Measurements from ENCODE around the gene MERTK.
"Not testable (repeated sequence)": the region's sequence is repeated elsewhere in the genome, so short reads cannot be mapped to it uniquely, and the experiment has no call there.

MERTK gene

DNA sequence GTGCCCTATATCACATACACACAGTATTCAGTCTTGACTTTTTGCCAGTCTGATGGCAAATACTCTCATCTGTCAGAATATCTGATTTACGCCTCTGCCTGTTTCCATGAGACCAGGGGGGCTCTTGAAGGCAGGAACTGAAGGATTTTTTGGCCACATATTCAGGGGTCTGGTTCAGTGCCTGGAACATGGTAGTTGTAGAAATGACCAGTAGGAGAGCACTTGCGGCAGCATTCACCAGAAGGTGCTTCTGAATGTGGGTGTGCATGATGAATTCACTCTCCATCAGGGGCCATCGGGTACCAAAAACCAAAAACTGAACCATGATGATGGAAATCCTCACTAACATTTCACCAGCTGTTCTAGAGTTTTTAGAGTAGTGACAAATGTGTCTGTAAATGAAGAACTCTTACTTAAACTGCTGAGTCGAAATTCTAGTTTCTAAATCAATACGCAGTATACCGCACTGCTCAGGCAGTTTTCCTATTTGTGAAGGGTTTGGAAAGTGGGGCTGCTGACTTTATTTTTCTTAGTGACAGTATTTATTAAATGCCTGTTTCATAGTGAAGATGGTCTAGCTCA is 54.6 kb downstream of the MERTK start:
- TF ChIP-seq, protein P1, sequence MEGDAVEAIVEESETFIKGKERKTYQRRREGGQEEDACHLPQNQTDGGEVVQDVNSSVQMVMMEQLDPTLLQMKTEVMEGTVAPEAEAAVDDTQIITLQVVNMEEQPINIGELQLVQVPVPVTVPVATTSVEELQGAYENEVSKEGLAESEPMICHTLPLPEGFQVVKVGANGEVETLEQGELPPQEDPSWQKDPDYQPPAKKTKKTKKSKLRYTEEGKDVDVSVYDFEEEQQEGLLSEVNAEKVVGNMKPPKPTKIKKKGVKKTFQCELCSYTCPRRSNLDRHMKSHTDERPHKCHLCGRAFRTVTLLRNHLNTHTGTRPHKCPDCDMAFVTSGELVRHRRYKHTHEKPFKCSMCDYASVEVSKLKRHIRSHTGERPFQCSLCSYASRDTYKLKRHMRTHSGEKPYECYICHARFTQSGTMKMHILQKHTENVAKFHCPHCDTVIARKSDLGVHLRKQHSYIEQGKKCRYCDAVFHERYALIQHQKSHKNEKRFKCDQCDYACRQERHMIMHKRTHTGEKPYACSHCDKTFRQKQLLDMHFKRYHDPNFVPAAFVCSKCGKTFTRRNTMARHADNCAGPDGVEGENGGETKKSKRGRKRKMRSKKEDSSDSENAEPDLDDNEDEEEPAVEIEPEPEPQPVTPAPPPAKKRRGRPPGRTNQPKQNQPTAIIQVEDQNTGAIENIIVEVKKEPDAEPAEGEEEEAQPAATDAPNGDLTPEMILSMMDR (IDR thresholded peaks at IDR 0.05; ENCODE audit: low read depth, low read length, missing control alignments): no peak
- in situ Hi-C loops (cut with HindIII; ENCODE audit: low sequenced_read_pairs): no loop called here
- no peak for DNase-seq (ENCODE audit: low read depth)

DNA sequence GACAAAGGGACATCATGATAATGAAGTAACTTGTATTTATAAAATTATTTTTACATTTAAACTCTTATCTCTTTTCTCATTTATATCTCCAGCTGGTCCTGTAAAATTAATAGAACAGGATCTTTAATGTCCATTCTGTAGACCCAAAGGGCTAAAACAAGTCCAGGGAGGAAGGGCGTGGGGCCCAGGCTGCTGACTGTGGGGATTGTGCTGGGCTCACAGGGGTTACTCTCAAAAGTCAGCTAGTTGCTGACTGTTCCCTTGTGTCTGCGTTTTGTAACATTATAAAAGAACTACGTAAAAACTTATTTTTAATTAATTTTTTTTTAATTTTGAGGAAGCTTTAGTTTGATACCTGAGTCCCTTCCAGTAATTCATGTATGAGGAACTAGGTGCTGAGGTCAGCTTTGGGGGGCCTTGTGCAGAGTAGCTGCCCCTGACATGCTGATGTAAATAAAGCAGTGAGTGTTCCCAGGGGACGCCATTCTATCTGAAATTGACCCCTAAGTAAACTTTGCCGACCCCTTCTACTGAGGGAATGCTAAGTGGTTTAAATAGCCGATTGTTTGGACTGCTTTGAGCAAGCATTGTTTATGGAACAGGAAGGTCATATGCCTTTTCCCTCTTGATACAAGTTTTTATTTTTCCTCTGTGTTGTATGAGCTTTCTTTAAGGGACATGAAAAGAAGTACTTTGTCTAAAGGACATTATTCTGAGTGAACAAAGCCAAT is 56.4 kb downstream of the MERTK start:
- no peak overlapping the region for H3K4me3 ChIP-seq (ENCODE audit: low read depth, low read length)
- in situ Hi-C loops (cut with HindIII; ENCODE audit: low sequenced_read_pairs): no loop called here
- DNase-seq (ENCODE audit: low read depth): no peak
- TF ChIP-seq, protein P1 (IDR thresholded peaks at IDR 0.05; ENCODE audit: low read depth, low read length, missing control alignments): no peak

More for the DNA sequence above, 54.6 kb downstream of the MERTK start:
- no peak overlapping the region for H3K4me3 ChIP-seq (ENCODE audit: low read depth, low read length)

DNA sequence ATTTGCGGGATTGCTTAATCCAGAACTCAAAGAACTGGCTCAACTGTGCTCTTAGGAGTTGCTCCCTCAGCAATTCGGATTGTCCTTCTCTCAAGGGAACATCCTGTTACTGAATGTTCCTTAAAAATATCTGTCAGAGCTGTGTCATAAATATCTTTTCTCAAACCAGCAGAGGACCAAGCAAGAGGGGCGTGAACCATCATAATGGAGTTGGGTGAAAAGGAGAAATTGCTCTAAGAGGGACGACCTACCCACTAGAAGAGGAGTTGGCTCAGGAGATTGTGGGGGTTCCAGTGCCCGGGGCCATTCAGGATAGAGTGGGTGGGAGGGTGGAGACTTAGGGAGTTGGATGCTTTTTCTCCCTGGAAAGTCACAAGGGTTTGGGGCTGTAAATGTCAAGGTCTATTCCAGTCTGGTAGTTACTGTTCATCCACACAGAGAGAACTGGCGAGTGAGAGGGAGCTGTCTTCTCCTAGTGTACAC is 59.5 kb downstream of the MERTK start:
- in situ Hi-C loops (cut with HindIII; ENCODE audit: low sequenced_read_pairs): no loop called here
- no peak overlapping the region for H3K4me3 ChIP-seq (ENCODE audit: low read depth, low read length)
- TF ChIP-seq, protein P1 (IDR thresholded peaks at IDR 0.05; ENCODE audit: low read depth, low read length, missing control alignments): no peak
- DNase-seq (ENCODE audit: low read depth): no peak

DNA sequence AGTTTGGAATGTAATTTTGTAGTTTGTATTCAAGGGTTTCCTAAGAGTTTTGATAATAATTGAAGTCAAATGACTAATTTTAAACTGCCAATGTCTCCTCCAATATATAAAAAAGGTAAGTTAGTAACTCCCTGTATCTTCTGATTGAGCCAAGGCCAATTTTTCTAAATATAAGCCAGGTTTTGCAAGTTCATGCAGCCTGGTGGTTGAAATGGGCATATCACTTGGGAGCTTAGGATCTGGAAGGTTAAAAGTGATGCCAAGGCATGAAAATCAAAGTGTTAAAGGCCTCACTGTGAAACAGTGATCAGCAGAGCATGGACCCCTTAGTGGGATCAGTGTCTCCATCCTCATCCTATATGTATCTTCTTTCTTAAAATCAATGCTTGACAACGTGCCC is 60.5 kb downstream of the MERTK start:
- no peak for DNase-seq (ENCODE audit: low read depth)
- TF ChIP-seq, protein P1 (IDR thresholded peaks at IDR 0.05; ENCODE audit: low read depth, low read length, missing control alignments): peak; percentile 4
- in situ Hi-C loops (cut with HindIII; ENCODE audit: low sequenced_read_pairs): no loop called here
- H3K4me3 ChIP-seq (ENCODE audit: low read depth, low read length): no peak overlapping the region

DNA sequence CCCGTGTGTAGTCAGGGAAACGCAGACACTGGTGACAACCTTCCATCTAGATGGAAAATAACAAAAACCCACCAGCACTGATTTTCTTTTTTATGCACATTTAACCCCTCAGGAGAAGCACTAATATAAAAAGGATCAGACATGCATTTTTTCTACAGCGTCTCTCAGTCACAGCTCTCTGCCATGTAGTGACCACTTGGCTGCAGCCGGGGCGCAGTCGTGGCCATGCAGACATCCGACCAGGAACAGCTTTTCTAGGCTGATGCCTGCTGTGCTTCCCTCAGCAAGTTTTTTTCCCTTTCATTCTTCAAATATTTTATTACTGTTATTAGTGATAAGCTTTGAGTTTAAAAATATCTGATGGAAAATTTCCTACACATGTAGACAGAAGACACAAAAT is 63.3 kb downstream of the MERTK start:
- TF ChIP-seq, protein P1 (IDR thresholded peaks at IDR 0.05; ENCODE audit: low read depth, low read length, missing control alignments): no peak
- no peak overlapping the region for H3K4me3 ChIP-seq (ENCODE audit: low read depth, low read length)
- no peak for DNase-seq (ENCODE audit: low read depth)
- in situ Hi-C loops (cut with HindIII; ENCODE audit: low sequenced_read_pairs): no loop called here

DNA sequence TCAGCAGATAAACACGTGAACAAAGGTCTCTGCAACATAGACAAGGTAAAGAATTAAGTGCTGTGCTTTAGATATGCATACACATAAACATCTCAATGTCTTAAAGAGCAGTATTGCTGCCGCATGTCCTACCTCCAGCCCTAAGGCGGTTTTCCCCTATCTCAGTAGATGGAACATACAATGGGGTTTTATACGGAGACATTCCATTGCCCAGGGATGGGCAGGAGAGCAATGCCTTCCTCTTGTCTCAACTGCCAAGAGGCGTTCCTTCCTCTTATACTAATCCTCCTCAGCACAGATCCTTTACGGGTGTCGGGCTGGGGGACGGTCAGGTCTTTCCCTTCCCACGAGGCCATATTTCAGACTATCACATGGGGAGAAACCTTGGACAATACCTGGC is 64.7 kb downstream of the MERTK start:
- H3K4me3 ChIP-seq (ENCODE audit: low read depth, low read length); in situ Hi-C loops (cut with HindIII; ENCODE audit: low sequenced_read_pairs); DNase-seq (ENCODE audit: low read depth): not testable (repeated sequence)

DNA sequence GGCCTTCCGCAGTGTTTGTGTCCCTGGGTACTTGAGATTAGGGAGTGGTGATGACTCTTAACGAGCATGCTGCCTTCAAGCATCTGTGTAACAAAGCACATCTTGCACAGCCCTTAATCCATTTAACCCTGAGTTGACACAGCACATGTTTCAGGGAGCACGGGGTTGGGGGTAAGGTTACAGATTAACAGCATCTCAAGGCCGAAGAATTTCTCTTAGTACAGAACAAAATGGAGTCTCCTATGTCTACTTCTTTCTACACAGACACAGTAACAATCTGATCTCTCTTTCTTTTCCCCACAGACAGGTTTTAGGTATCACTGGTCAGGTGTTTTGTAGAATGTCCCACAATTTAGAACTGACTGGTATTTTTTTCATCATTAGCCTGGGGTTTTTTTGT is 65.1 kb downstream of the MERTK start:
- in situ Hi-C loops (cut with HindIII; ENCODE audit: low sequenced_read_pairs); H3K4me3 ChIP-seq (ENCODE audit: low read depth, low read length); DNase-seq (ENCODE audit: low read depth): not testable (repeated sequence)
